ENCODE results near the gene ZNF606. TPM values are rescaled to one million over a fixed set of nuclear protein-coding genes. Genes with fewer than 3 reads are reported as not detected.

Gene ZNF606
- total RNA-seq, 1 donor from 2014 or later, result 15.4 TPM

DNA sequence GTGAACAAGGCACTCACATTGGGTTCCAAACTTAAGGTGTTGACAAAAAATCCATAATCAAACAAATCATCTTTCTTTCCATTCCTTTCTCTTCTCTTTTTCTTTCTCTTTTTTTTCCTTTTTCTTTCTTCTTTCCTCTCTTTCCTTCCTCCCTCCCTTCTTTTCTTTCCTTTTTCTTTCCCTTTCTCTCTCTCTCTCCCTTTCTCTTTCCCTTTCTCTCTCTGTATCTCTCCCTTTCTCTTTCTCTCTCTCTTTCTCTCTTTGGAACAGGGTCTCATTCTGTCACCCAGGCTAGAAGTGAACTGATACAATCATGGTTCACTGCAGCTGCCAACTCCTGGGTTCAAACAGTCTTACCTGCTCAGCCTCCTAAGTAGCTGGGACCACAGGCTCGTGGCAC, 40.8 kb downstream of the ZNF606 start:
- Histone ChIP-seq H3K27me3 (no peaks in the 10 kb centered on the region), H3K4me3 (no peak overlapping the region), H3K27ac (no peak overlapping the region), H3K9me3 (peaks cover 43% of the 10 kb centered on the region), H3K4me1 (no peaks in the 10 kb centered on the region), H3K36me3 (no peaks in the 10 kb centered on the region)
- intact Hi-C loops (cut with DNase I), result no loop called here
- TF ChIP-seq, protein P1, sequence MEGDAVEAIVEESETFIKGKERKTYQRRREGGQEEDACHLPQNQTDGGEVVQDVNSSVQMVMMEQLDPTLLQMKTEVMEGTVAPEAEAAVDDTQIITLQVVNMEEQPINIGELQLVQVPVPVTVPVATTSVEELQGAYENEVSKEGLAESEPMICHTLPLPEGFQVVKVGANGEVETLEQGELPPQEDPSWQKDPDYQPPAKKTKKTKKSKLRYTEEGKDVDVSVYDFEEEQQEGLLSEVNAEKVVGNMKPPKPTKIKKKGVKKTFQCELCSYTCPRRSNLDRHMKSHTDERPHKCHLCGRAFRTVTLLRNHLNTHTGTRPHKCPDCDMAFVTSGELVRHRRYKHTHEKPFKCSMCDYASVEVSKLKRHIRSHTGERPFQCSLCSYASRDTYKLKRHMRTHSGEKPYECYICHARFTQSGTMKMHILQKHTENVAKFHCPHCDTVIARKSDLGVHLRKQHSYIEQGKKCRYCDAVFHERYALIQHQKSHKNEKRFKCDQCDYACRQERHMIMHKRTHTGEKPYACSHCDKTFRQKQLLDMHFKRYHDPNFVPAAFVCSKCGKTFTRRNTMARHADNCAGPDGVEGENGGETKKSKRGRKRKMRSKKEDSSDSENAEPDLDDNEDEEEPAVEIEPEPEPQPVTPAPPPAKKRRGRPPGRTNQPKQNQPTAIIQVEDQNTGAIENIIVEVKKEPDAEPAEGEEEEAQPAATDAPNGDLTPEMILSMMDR (IDR thresholded peaks at IDR 0.05), result no peak
- ATAC-seq (no peak), DNase-seq (no peak)

DNA sequence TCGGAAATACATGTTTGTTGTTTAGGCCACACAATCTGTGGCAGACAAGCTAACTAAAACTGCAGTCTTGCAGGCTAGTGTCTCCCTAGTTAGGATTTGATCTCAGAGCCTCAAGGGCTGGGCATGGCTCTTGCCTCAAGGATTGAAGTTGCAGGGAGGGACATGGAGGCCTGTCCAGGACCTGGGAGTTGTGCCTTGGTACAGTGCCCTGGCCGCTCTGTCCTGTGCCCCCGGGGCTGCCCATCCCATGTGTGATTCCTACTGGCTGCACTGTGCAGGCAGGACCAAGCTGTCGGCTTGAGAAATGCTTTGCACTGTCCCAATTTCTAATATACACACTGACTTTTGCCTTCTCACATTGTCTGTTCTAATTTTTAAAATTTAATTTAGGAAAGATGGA, 47.6 kb downstream of the ZNF606 start:
- Histone ChIP-seq H3K27me3 (no peaks in the 10 kb centered on the region), H3K4me1 (no peaks in the 10 kb centered on the region), H3K27ac (no peak overlapping the region), H3K36me3 (no peaks in the 10 kb centered on the region), H3K4me3 (no peak overlapping the region), H3K9me3 (peaks cover 18% of the 10 kb centered on the region)
- DNase-seq (no peak), ATAC-seq (no peak)
- TF ChIP-seq, protein P1 (IDR thresholded peaks at IDR 0.05), result no peak
- intact Hi-C loops (cut with DNase I), result no loop called here

DNA sequence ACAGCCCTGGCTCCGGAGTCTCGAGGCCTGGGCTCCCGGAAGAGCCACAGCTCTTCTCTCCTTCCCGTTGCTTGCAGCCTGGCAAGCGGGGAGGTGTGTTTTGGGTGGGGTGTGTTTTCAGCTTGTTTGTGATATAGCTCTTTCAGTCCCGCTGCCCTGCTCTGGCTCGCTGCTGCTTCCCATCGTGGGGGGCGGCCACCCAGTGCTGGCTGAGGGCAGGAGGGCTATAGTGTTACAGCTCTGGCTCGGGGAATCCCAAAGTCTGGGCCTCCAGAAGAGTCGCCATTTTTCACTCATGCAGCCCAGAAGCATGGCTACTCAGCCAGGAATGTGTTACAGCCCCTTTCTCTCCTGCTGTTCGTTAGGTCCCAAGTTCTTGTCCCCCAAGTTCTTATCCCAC, 52.9 kb downstream of the ZNF606 start:
- intact Hi-C loops (cut with DNase I), result no loop called here
- H3K36me3 ChIP-seq, result no peaks in the 10 kb centered on the region
- ATAC-seq, result no peak
- H3K4me3 ChIP-seq, result no peak overlapping the region
- no peaks in the 10 kb centered on the region for H3K27me3 ChIP-seq
- DNase-seq, result no peak
- H3K27ac ChIP-seq, result no peak overlapping the region
- H3K4me1 ChIP-seq, result peaks cover 9% of the 10 kb centered on the region
- TF ChIP-seq, protein P1 (IDR thresholded peaks at IDR 0.05), result no peak
- no peaks in the 10 kb centered on the region for H3K9me3 ChIP-seq

DNA sequence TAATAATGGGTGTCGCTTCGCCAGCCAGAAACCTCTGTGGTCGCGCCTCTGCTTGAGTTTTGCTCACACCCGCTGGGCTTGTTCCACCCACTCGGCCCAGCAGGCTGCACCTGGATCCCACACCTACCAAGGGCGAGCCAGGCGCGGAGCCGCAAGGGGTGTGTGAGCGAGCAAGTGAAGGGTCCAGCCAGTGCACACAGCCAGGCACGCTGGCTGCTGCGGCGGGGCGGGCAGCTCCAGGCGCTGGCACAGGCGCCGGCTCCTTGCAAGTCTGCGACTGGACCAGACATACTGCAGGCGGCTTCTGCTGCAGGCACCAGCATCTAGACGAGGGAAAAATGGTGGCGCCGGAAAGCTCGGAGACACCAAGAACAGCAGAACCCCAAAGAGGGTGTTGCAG, 53.3 kb downstream of the ZNF606 start:
- H3K4me3 ChIP-seq, result no peak overlapping the region
- no peak for ATAC-seq
- H3K27ac ChIP-seq, result no peak overlapping the region
- H3K36me3 ChIP-seq, result no peaks in the 10 kb centered on the region
- H3K27me3 ChIP-seq, result no peaks in the 10 kb centered on the region
- intact Hi-C loops (cut with DNase I), result no loop called here
- H3K4me1 ChIP-seq, result peaks cover 9% of the 10 kb centered on the region
- TF ChIP-seq, protein P1 (IDR thresholded peaks at IDR 0.05), result no peak
- DNase-seq, result no peak
- H3K9me3 ChIP-seq, result no peaks in the 10 kb centered on the region

DNA sequence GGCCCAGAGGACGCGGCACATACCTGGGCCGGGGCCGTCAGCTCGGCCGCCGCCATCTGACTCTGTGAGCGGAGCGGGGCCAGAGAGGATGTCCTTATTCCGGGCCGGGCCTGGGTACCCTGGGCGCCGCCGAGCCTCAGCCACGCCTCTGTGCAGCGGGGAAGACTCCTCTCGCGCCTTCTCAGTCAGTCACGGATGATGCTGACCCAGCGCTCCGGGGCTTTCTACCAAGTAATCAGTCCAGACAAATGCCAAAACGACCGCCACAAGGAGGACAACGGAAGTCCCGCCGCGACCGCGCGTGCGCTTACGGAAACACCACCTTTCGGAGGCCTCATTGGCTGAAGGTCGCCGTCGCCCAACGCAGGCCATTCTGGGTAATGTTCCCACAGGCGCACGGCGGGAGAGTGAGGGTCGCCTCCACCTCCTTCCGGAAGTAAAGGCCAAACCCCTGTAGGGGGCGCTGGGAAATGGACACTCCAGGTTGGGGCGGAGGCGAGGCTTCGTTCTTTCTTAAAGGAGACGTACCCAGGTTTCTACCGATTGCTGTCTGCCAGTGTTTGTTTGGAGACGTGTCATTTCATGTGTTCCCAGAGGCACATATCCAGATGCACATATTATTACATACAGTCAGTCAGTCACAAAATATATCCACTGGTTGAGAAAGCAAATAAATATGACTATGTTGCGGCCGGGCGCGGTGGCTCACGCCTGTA, 55.0 kb downstream of the ZNF606 start, which contains the start of gene ZNF256:
ZNF256 (minus strand) TSS at position 288 of the 716 bp plus-strand sequence; CDS start at position 56, 232 bp downstream.
- Histone ChIP-seq H3K36me3 (no peaks in the 10 kb centered on the region), H3K4me3 (peak within 1 kb of the TSS; percentile 79), H3K27ac (peak within 1 kb of the TSS; percentile 87), H3K4me1 (peaks cover 9% of the 10 kb centered on the region), H3K9me3 (peaks cover under 1% of the 10 kb centered on the region), H3K27me3 (no peaks in the 10 kb centered on the region)
- DNase-seq (peak; percentile 95), ATAC-seq (peak; percentile 99)
- intact Hi-C loops (cut with DNase I), result no loop called here
- TF ChIP-seq, protein P1 (IDR thresholded peaks at IDR 0.05), result peak; percentile 65
